HepG2 (cell line): ENCODE measurements around the gene SEMA4A. TPM values are rescaled to one million over a fixed set of nuclear protein-coding genes. Genes with fewer than 3 reads are reported as not detected.
A peak's percentile ranks its signal among the peaks of the same experiment; 100 is the strongest.

Source experiments
- CCAR2 ChIP-seq: fragments of 200-400 bp; formaldehyde crosslinking; optimal IDR thresholded peaks from 2 replicates; pipeline ENCODE3; 2018; ENCODE audit warnings: low read depth, mild to moderate bottlenecking, low read length, moderate library complexity
- KDM4B ChIP-seq: sonication (generic); formaldehyde crosslinking; IDR thresholded peaks from 2 replicates; pipeline ENCODE4 v1.4.0; 2020; ENCODE audit warnings: missing genetic modification reagents
- RARG ChIP-seq: sonication (generic); formaldehyde crosslinking; IDR thresholded peaks from 2 replicates; pipeline ENCODE4 v1.4.0; 2020; ENCODE audit warnings: low read depth, mild to moderate bottlenecking, missing genetic modification reagents
- RCOR2 ChIP-seq: IDR thresholded peaks from 2 replicates; pipeline ENCODE4 v1.6.1; 2016; ENCODE audit warnings: missing biosample characterization, missing genetic modification reagents
- SP140L ChIP-seq: sonication (generic); formaldehyde crosslinking; IDR thresholded peaks from 2 replicates; pipeline ENCODE4 v1.4.0; 2020; ENCODE audit warnings: missing genetic modification reagents, borderline replicate concordance
- SP4 ChIP-seq: sonication (generic); formaldehyde crosslinking; IDR thresholded peaks from 2 replicates; pipeline ENCODE4 v1.8.1; 2023; ENCODE audit warnings: mild to moderate bottlenecking, missing genetic modification reagents
- SP5 ChIP-seq: IDR thresholded peaks from 2 replicates; pipeline ENCODE4 v1.6.1; 2016; ENCODE audit warnings: low read depth, borderline replicate concordance
- SYNCRIP ChIP-seq: fragments of 200-400 bp; formaldehyde crosslinking; IDR thresholded peaks from 2 replicates; pipeline ENCODE4 v1.6.1; 2018; ENCODE audit warnings: mild to moderate bottlenecking, low read depth, low read length; ENCODE audit not compliant: insufficient read depth
- TMF1 ChIP-seq: sonication (generic); formaldehyde crosslinking; IDR thresholded peaks from 2 replicates; pipeline ENCODE4 v1.8.1; 2022; ENCODE audit warnings: low read depth, missing genetic modification reagents
- ZFP36L1 ChIP-seq: sonication (generic); formaldehyde crosslinking; IDR thresholded peaks from 2 replicates; pipeline ENCODE4 v1.8.0; 2022; ENCODE audit warnings: mild to moderate bottlenecking, missing genetic modification reagents, moderate library complexity
- ZFP41 ChIP-seq: sonication (generic); formaldehyde crosslinking; IDR thresholded peaks from 2 replicates; pipeline ENCODE4 v1.4.0; 2020; ENCODE audit warnings: mild to moderate bottlenecking, missing genetic modification reagents, borderline replicate concordance
- ZNF326 ChIP-seq: sonication (generic); formaldehyde crosslinking; IDR thresholded peaks from 2 replicates; pipeline ENCODE4 v1.4.0; 2020; ENCODE audit warnings: missing genetic modification reagents, borderline replicate concordance
- ZNF768 ChIP-seq: sonication (generic); formaldehyde crosslinking; IDR thresholded peaks from 2 replicates; pipeline ENCODE4 v1.4.0; 2020; ENCODE audit warnings: missing genetic modification reagents
- ZNF788 ChIP-seq: sonication (generic); formaldehyde crosslinking; IDR thresholded peaks from 2 replicates; pipeline ENCODE4 v1.5.0; 2020; ENCODE audit warnings: mild to moderate bottlenecking, missing genetic modification reagents, borderline replicate concordance
- polyA plus RNA-seq, 8 experiments: library from polyadenylated mRNA; depleted of rRNA in 3 of 8; stranded (reverse) in 7 of 8; unstranded in 1 of 8; fragments of >200 nt; fragmentation: Illumina TruSeq in 4 of 8; extraction: Trizol in 4 of 8; gene quantifications; 2 replicates each; pipeline versions ENCODE4 v1.2.1 to v1.2.3, GENCODE V29; 2011 to 2016; ENCODE audit warnings: low read depth in 4 of 8, missing spikeins in 1 of 8, mixed read lengths in 1 of 8; ENCODE audit not compliant: insufficient read depth in 1 of 8
- total RNA-seq, 5 experiments: library from RNA; depleted of rRNA; stranded (reverse); fragments of >200 nt; fragmentation: Illumina TruSeq; extraction: Trizol; gene quantifications; 2 replicates each; pipeline ENCODE4 v1.2.3, GENCODE V29; 2016; ENCODE audit warnings: low read depth in 1 of 5
- TF ChIP-seq, protein P1 (sequence below): IDR thresholded peaks from 2 replicates; pipeline ENCODE4 v1.6.1; 2012; ENCODE audit warnings: low read depth, low read length, improper control_type of control experiment
- TF ChIP-seq, protein P2 (sequence below): sonication (generic); formaldehyde crosslinking; conservative IDR thresholded peaks from 2 replicates; pipeline ENCODE4 v1.4.0; 2020; ENCODE audit warnings: missing genetic modification reagents
- TF ChIP-seq, protein P3 (sequence below), 2 experiments: sonication (generic) in 1 of 2; formaldehyde crosslinking in 1 of 2; IDR thresholded peaks; 2 replicates each; pipeline versions ENCODE4 v1.4.0 to v1.6.1; 2016 to 2020; ENCODE audit warnings: borderline replicate concordance in 1 of 2, low read depth in 1 of 2, mild to moderate bottlenecking in 1 of 2, missing genetic modification reagents in 1 of 2
- TF ChIP-seq, protein P4 (sequence below): sonication (generic); formaldehyde crosslinking; IDR thresholded peaks from 2 replicates; pipeline ENCODE4 v1.4.0; 2020; ENCODE audit warnings: mild to moderate bottlenecking, missing genetic modification reagents

The SEMA4A gene
- total and polyA plus RNA-seq, 2 of the 13 experiments (the other 11 are each of a cell fraction or from before 2014, with no cell fraction given): 0.09 to 0.20 TPM

DNA sequence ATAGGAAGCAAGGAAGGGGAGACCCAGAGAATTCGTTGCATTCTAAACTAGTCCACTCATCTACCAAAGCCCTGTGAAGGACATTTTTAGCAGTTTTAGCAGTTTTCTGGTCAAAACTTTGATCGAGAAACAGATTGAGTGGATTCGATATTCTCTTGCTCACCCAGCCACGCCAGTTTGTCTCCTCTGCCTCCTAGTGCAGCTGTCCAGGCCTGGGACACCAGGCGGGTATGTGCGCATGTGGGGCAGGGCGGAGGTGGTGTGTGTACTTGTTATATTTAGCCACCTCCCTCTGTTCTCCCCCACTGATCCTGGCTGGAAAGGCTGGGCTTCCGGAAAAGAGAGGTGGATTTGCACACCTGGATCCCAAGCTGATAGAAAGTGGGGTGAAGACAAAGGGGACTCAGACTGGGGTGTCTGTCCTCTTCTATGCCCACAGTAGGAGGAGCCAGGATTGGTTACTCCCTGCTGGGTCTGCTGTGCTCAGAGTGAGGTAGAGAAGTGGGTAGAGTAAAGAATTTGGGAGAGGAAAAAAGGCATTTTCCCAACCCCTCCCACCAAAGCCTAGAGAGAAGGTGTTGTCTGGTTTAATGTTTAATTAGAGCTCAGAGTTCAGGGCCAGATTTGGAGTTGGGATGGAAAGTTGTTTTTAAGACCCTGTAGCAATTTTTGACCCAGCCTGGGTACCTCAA, 35.1 kb upstream of the SEMA4A start (continued):
- TF ChIP-seq, protein P1, sequence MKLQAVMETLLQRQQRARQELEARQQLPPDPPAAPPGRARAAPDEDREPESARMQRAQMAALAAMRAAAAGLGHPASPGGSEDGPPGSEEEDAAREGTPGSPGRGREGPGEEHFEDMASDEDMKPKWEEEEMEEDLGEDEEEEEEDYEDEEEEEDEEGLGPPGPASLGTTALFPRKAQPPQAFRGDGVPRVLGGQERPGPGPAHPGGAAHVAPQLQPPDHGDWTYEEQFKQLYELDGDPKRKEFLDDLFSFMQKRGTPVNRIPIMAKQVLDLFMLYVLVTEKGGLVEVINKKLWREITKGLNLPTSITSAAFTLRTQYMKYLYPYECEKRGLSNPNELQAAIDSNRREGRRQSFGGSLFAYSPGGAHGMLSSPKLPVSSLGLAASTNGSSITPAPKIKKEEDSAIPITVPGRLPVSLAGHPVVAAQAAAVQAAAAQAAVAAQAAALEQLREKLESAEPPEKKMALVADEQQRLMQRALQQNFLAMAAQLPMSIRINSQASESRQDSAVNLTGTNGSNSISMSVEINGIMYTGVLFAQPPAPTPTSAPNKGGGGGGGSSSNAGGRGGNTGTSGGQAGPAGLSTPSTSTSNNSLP: no peak
- no peak for TF ChIP-seq SYNCRIP
- no peak for TF ChIP-seq ZFP36L1 (CRISPR knock-in tag)
- TF ChIP-seq KDM4B (CRISPR knock-in tag): no peak
- peak; percentile 28; the same call in 1 of the 2 replicates for TF ChIP-seq ZNF768 (CRISPR knock-in tag)
- peak; percentile 45; the same call in 1 of the 2 replicates for TF ChIP-seq ZNF788 (CRISPR knock-in tag)
- TF ChIP-seq RARG: no peak
- TF ChIP-seq ZNF326 (CRISPR knock-in tag): no peak
- TF ChIP-seq, protein P2, sequence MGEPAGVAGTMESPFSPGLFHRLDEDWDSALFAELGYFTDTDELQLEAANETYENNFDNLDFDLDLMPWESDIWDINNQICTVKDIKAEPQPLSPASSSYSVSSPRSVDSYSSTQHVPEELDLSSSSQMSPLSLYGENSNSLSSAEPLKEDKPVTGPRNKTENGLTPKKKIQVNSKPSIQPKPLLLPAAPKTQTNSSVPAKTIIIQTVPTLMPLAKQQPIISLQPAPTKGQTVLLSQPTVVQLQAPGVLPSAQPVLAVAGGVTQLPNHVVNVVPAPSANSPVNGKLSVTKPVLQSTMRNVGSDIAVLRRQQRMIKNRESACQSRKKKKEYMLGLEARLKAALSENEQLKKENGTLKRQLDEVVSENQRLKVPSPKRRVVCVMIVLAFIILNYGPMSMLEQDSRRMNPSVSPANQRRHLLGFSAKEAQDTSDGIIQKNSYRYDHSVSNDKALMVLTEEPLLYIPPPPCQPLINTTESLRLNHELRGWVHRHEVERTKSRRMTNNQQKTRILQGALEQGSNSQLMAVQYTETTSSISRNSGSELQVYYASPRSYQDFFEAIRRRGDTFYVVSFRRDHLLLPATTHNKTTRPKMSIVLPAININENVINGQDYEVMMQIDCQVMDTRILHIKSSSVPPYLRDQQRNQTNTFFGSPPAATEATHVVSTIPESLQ: no peak
- peak; percentile 48 for TF ChIP-seq SP5 (CRISPR knock-in tag)
- TF ChIP-seq SP4: no peak
- TF ChIP-seq, protein P3, sequence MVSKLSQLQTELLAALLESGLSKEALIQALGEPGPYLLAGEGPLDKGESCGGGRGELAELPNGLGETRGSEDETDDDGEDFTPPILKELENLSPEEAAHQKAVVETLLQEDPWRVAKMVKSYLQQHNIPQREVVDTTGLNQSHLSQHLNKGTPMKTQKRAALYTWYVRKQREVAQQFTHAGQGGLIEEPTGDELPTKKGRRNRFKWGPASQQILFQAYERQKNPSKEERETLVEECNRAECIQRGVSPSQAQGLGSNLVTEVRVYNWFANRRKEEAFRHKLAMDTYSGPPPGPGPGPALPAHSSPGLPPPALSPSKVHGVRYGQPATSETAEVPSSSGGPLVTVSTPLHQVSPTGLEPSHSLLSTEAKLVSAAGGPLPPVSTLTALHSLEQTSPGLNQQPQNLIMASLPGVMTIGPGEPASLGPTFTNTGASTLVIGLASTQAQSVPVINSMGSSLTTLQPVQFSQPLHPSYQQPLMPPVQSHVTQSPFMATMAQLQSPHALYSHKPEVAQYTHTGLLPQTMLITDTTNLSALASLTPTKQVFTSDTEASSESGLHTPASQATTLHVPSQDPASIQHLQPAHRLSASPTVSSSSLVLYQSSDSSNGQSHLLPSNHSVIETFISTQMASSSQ (IDR thresholded peaks at IDR 0.05; ENCODE audit: low read depth): peak; percentile 85
- TF ChIP-seq, protein P3 (CRISPR knock-in tag; IDR thresholded peaks at IDR 0.05; ENCODE audit: borderline replicate concordance): peak; percentile 91; the same call in 1 of the 2 replicates
- TF ChIP-seq, protein P4, sequence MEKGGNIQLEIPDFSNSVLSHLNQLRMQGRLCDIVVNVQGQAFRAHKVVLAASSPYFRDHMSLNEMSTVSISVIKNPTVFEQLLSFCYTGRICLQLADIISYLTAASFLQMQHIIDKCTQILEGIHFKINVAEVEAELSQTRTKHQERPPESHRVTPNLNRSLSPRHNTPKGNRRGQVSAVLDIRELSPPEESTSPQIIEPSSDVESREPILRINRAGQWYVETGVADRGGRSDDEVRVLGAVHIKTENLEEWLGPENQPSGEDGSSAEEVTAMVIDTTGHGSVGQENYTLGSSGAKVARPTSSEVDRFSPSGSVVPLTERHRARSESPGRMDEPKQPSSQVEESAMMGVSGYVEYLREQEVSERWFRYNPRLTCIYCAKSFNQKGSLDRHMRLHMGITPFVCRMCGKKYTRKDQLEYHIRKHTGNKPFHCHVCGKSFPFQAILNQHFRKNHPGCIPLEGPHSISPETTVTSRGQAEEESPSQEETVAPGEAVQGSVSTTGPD (CRISPR knock-in tag): no peak
- no peak for TF ChIP-seq RCOR2
- TF ChIP-seq CCAR2: peak; percentile 66
- TF ChIP-seq ZFP41 (CRISPR knock-in tag): no peak
- no peak for TF ChIP-seq SP140L
- TF ChIP-seq TMF1 (CRISPR knock-in tag): no peak
